GM13976 (cell line): Measurements from ENCODE around the gene SHC3.

Source experiments
- DNase-seq: peaks from one replicate; pipeline ENCODE4 v3.0.0; 2012; ENCODE audit warnings: low spot score
- CTCF ChIP-seq: IDR thresholded peaks from 2 replicates; pipeline ENCODE4 v1.5.1; 2012; ENCODE audit warnings: borderline replicate concordance, mild to moderate bottlenecking; ENCODE audit not compliant: insufficient read depth; ENCODE audit errors: extremely low read depth, missing control alignments, control extremely low read depth
- in situ Hi-C: fragments of 300-500 bp; cut with MboI; formaldehyde crosslinking; loops from one replicate; pipeline ENCODE4 v1.12.0; 2022; ENCODE audit warnings: low sequenced_read_pairs, mixed read lengths, inconsistent platforms; ENCODE audit not compliant: unreplicated experiment

SHC3 gene

DNA sequence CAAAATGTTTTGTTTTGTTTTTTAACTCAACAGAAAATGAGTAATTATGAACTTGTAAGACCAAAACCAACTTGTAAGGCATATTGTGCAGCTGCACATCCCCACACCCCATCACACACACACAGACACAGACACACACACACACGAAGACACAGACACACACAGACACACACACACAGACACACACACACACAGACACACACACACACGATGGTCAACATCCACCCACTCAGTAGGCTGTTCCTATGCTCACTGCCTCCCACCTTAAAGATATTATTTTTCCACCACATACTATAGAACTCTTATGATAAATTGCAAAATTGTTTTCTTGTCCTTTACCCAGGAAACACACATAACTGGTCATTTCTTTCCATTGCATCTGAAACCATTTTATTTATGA, 6.2 kb downstream of the SHC3 start:
- in situ Hi-C loops: no loop called here
- DNase-seq: no peak
- TF ChIP-seq CTCF: no peak

DNA sequence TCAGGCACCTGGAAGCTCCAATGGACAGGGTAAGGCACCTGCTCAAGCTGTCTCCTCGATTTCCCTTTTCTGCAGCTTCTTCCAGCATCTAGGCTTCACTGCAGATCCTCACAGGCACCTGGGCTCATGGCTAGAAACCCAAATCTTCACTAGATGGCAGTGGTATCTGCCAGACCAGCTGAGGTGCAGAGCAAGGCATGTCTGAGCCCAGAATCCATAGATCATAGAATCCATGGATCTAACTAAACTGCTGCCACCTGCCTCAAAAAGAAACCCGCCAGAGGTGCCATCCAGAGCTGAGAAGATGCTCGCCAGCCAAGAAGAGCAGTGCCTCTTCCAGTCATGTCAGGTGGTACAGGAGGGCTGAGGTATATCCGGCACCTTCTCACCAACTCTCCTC, 6.9 kb downstream of the SHC3 start:
- TF ChIP-seq CTCF: no peak
- in situ Hi-C loops: no loop called here
- DNase-seq: no peak

- in situ Hi-C loops: no loop called here
- no peak for DNase-seq
- no peak for TF ChIP-seq CTCF
These were observed 7.4 kb downstream of the SHC3 start for GRCh38 chr9:89171231-89171630.

- in situ Hi-C loops: no loop called here
- no peak for TF ChIP-seq CTCF
- no peak for DNase-seq
These were observed 9.5 kb downstream of the SHC3 start for GRCh38 chr9:89168901-89169813.

DNA sequence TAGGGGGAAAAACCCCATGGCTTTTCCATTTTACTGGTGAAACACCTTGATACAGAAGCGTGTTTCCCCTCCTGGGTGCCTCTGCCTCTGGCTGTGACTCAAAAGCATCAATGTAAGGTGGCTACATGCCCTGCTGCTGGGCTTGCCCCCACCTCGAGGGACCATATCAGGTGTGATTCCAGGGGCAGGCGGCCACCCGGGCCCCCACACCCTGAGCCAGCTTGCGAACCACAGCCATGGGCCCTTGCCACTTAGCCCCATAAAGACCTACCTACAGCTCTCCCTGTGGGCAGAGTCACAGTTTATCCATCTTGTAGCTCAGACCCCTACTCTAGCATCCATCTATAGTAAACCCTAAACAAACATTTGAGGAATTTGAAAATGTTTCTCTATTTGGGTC, 10.8 kb downstream of the SHC3 start:
- no peak for TF ChIP-seq CTCF
- DNase-seq: no peak
- in situ Hi-C loops: no loop called here

DNA sequence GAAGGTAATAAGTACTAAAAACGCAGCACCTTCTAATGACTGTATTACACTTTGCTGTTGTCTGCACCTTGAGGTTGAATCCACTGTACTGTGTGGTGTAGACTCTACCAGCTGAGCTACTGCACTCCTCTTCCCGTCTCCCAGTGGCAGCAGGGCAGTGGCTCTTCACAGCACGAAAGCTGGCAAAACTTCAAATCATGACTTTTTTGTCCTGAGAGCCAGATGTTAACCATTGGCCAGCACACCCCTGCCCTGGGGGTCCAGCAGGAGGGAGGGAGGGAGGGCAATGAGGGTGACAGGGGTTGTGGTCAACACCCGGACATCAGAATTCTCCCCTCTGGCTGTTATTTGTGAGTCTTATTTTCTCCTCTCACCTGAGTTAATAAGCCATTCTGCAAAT, 11.8 kb downstream of the SHC3 start:
- no peak for TF ChIP-seq CTCF
- in situ Hi-C loops: no loop called here
- DNase-seq: no peak

DNA sequence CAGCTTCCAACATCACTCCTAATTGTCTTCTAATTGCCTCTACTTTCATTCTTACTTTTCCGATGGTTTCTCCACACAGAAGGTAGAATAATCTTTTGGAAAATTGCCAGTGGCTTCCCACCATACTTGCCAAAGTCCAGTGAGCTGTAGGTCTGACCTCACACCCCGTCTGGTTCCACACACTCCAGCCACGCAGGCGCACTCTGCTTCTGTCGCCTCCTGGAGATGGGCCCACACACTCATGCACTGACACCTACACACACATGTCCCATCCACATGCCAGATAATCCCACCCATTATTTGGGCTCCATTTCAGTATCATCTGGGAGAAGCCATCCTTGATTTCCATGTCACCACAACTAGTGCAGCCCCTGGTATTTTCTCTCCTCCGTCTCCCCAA, 12.7 kb downstream of the SHC3 start:
- in situ Hi-C loops: no loop called here
- DNase-seq: no peak
- TF ChIP-seq CTCF: no peak
